ENCODE measurements around the gene ACSM6.

ACSM6 gene

GRCh38 chr10:95176101-95176500 lies 17.9 kb upstream of the ACSM6 start:
- peaks cover 3% of the 10 kb centered on the region for H3K27me3 Mint-ChIP-seq (ENCODE audit: low read depth, poor library complexity)
- DNase-seq = no peak

GRCh38 chr10:95177429-95177828 lies 16.6 kb upstream of the ACSM6 start:
- Mint-ChIP-seq H3K27me3 (ENCODE audit: low read depth, poor library complexity) (peaks cover 3% of the 10 kb centered on the region), H3K27ac (no peak overlapping the region), H3K4me3 (no peak overlapping the region), H3K36me3 (ENCODE audit: low read depth) (peaks cover 10% of the 10 kb centered on the region), H3K4me1 (no peaks in the 10 kb centered on the region), H3K9me3 (peaks cover 15% of the 10 kb centered on the region)
- no peak for DNase-seq
- no peak for TF ChIP-seq CTCF (IDR thresholded peaks at IDR 0.05)

More at GRCh38 chr10:95176101-95176500, 17.9 kb upstream of the ACSM6 start:
- Mint-ChIP-seq H3K36me3 (ENCODE audit: low read depth) (peaks cover 10% of the 10 kb centered on the region), H3K27ac (no peak overlapping the region), H3K9me3 (peaks cover 15% of the 10 kb centered on the region), H3K4me3 (no peak overlapping the region), H3K4me1 (no peaks in the 10 kb centered on the region)
- no peak for TF ChIP-seq CTCF (IDR thresholded peaks at IDR 0.05)

GRCh38 chr10:95178266-95178665 lies 15.8 kb upstream of the ACSM6 start:
- no peak overlapping the region for H3K27ac Mint-ChIP-seq
- DNase-seq = no peak

GRCh38 chr10:95178797-95179196 lies 15.2 kb upstream of the ACSM6 start:
- Mint-ChIP-seq H3K4me1 (peaks cover 5% of the 10 kb centered on the region), H3K27me3 (ENCODE audit: low read depth, poor library complexity) (peaks cover 4% of the 10 kb centered on the region), H3K9me3 (peaks cover 15% of the 10 kb centered on the region), H3K36me3 (ENCODE audit: low read depth) (peaks cover 10% of the 10 kb centered on the region), H3K27ac (no peak overlapping the region), H3K4me3 (no peak overlapping the region)
- no peak for TF ChIP-seq CTCF (IDR thresholded peaks at IDR 0.05)
- DNase-seq = no peak

More at GRCh38 chr10:95178266-95178665, 15.8 kb upstream of the ACSM6 start:
- TF ChIP-seq CTCF (IDR thresholded peaks at IDR 0.05) = no peak
- Mint-ChIP-seq H3K4me3 (no peak overlapping the region), H3K27me3 (ENCODE audit: low read depth, poor library complexity) (peaks cover 3% of the 10 kb centered on the region), H3K4me1 (peaks cover 5% of the 10 kb centered on the region), H3K36me3 (ENCODE audit: low read depth) (peaks cover 10% of the 10 kb centered on the region), H3K9me3 (peaks cover 15% of the 10 kb centered on the region)

GRCh38 chr10:95181726-95182125 lies 12.3 kb upstream of the ACSM6 start:
- H3K9me3 Mint-ChIP-seq = no peaks in the 10 kb centered on the region
- no peak overlapping the region for H3K4me3 Mint-ChIP-seq
- H3K27ac Mint-ChIP-seq = no peak overlapping the region
- no peak for DNase-seq
- peaks cover 7% of the 10 kb centered on the region for H3K4me1 Mint-ChIP-seq
- H3K27me3 Mint-ChIP-seq (ENCODE audit: low read depth, poor library complexity) = peaks cover 20% of the 10 kb centered on the region
- no peak for TF ChIP-seq CTCF (IDR thresholded peaks at IDR 0.05)
- no peaks in the 10 kb centered on the region for H3K36me3 Mint-ChIP-seq (ENCODE audit: low read depth)

All from nephron progenitor cell (in vitro differentiated cells).